ENCODE results near the gene KIF6.

DNA sequence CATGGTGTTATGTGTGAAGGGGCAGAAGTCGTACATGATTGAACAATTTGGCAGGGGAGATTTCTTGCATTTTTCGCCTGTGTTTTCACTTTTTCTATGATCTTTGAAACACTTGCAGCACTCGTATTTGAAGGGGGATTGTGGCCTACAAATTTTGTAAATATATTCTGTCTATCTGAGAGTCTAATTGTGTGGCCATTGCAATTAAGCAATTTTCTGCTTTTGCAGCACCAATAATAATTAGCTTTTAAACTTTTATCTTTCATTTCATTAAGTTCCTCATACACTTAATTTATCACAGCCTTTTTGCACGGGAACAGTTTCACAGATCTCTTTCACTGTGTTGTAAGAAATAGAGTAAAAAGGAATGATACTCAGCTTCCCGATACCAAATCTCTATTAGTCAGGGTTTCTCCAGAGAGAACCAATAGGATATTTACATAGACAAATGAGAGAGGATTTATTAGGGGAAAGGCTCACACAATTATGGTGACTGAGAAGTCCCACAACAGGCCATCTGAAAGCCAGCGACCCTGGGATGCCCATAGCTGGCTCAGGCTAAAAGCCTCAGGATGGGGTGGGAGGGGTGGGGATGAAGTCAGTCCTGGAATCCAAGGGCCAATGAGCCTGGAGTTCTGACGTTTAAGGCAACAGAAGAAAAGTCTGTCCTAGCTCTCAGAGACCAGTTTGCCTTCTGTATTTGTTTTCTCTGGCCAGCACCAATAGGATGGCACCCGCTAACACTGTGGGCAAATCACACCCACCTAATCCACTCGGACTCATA is 58.3 kb downstream of the KIF6 start:
- TF ChIP-seq GATA2 (IDR thresholded peaks at IDR 0.05; ENCODE audit: low read depth, low read length) (no peak), GATA3 (IDR thresholded peaks at IDR 0.05; ENCODE audit: low read depth, low read length) (no peak)

Measured in SH-SY5Y (cell line).